SKM-1 (cell line): ENCODE measurements around the gene EEF1A1.
"Not testable (repeated sequence)": the region's sequence is repeated elsewhere in the genome, so short reads cannot be mapped to it uniquely, and the experiment has no call there.

Experiments
- DNase-seq: peaks from one replicate; lab custom pipeline; 2025; ENCODE audit not compliant: unreplicated experiment; lab: John Stamatoyannopoulos, UW

Gene EEF1A1

GRCh38 chr6:73506246-73506645, 14.6 kb downstream of the EEF1A1 start:
- DNase-seq: no peak

GRCh38 chr6:73505705-73506104, 15.1 kb downstream of the EEF1A1 start:
- DNase-seq: not testable (repeated sequence)

GRCh38 chr6:73505142-73505541, 15.7 kb downstream of the EEF1A1 start:
- DNase-seq: no peak

GRCh38 chr6:73504160-73504559, 16.7 kb downstream of the EEF1A1 start:
- DNase-seq: no peak

GRCh38 chr6:73503027-73503772, 17.6 kb downstream of the EEF1A1 start:
- DNase-seq: peak; percentile 40

- no peak for DNase-seq
Measured at GRCh38 chr6:73497915-73498314, 22.9 kb downstream of the EEF1A1 start.

- no peak for DNase-seq
Measured at GRCh38 chr6:73491377-73491776, 29.5 kb downstream of the EEF1A1 start.

- DNase-seq: no peak
Measured at GRCh38 chr6:73487473-73487872, 33.4 kb downstream of the EEF1A1 start.

GRCh38 chr6:73484438-73484837, 36.4 kb downstream of the EEF1A1 start:
- no peak for DNase-seq

- DNase-seq: no peak
Measured at GRCh38 chr6:73481969-73482368, 38.9 kb downstream of the EEF1A1 start.

- no peak for DNase-seq
Measured at GRCh38 chr6:73477407-73477806, 43.4 kb downstream of the EEF1A1 start.

- no peak for DNase-seq
Measured at GRCh38 chr6:73476723-73477122, 44.1 kb downstream of the EEF1A1 start.

GRCh38 chr6:73471686-73472290, 49.0 kb downstream of the EEF1A1 start:
- DNase-seq: no peak
